ENCODE results near the gene PPP1R14B.

GRCh38 chr11:64268893-64269539, 22.3 kb upstream of the PPP1R14B start:
- TF ChIP-seq CTCF (conservative IDR thresholded peaks at IDR 0.05) (no peak), EZH2 (IDR thresholded peaks at IDR 0.05; ENCODE audit: low read depth) (no peak)
